HL-60 (cell line): ENCODE data around the gene TAF1C.
"Not testable (repeated sequence)": the region's sequence is repeated elsewhere in the genome, so short reads cannot be mapped to it uniquely, and the experiment has no call there.

Experiments used
- DNase-seq, 2 experiments: peaks; one replicate each; pipeline ENCODE4 v3.0.0-alpha.2; 2010 to 2020; ENCODE audit warnings: low read depth in 1 of 2, low spot score in 1 of 2
- H3K27ac ChIP-seq: fragments of 250-450 bp; sonication (Bioruptor Pico); replicated peaks from 2 replicates; pipeline ENCODE4 v1.5.1; 2020; ENCODE audit warnings: mild to moderate bottlenecking, moderate library complexity
- H3K27me3 ChIP-seq: fragments of 250-450 bp; sonication (Bioruptor Pico); 2 replicates; pipeline ENCODE4 v1.5.1; 2021; ENCODE audit warnings: mild to moderate bottlenecking, moderate library complexity; ENCODE audit not compliant: insufficient read depth, poor library complexity, severe bottlenecking
- H3K4me3 ChIP-seq: replicated peaks from 2 replicates; pipeline ENCODE4 v1.5.1; 2011; ENCODE audit warnings: mild to moderate bottlenecking, control low read depth, low read length; ENCODE audit not compliant: insufficient read depth
- CTCF ChIP-seq: IDR thresholded peaks from one replicate; pipeline ENCODE4 v1.5.1; 2011; ENCODE audit warnings: low read length, control low read depth, inconsistent platforms; ENCODE audit not compliant: insufficient read depth
- GABPA ChIP-seq: IDR thresholded peaks from 2 replicates; pipeline ENCODE4 v1.6.1; 2012; ENCODE audit warnings: low read depth
- POLR2AphosphoS5 ChIP-seq: IDR thresholded peaks from 2 replicates; pipeline ENCODE4 v1.6.1; 2012; ENCODE audit warnings: low read depth
- REST ChIP-seq: IDR thresholded peaks from 2 replicates; pipeline ENCODE4 v1.6.1; 2012; ENCODE audit warnings: low read depth; ENCODE audit not compliant: insufficient replicate concordance
- SPI1 ChIP-seq: IDR thresholded peaks from 2 replicates; pipeline ENCODE4 v1.6.1; 2012; ENCODE audit warnings: low read depth, mild to moderate bottlenecking, borderline replicate concordance

Gene TAF1C

GRCh38 chr16:84207251-84207650 is 20.4 kb upstream of the TAF1C start:
- DNase-seq: no peak
- Histone ChIP-seq H3K4me3 (no peak overlapping the region), H3K27ac (no peak overlapping the region), H3K27me3 (no peaks in the 10 kb centered on the region)
- no peak for TF ChIP-seq CTCF
- TF ChIP-seq REST: no peak
- TF ChIP-seq GABPA: no peak
- TF ChIP-seq SPI1: no peak
- no peak for TF ChIP-seq POLR2AphosphoS5

- Histone ChIP-seq H3K4me3 (no peak overlapping the region), H3K27ac (no peak overlapping the region), H3K27me3 (no peaks in the 10 kb centered on the region)
- TF ChIP-seq GABPA (no peak), REST (no peak), POLR2AphosphoS5 (no peak), SPI1 (no peak), CTCF (no peak)
- no peak for DNase-seq
Measured at GRCh38 chr16:84205976-84206691, 19.3 kb upstream of the TAF1C start.

- H3K27me3 ChIP-seq, DNase-seq, H3K27ac ChIP-seq, H3K4me3 ChIP-seq: not testable (repeated sequence)
Measured at GRCh38 chr16:84205123-84205522, 18.3 kb upstream of the TAF1C start.

- DNase-seq, H3K27me3 ChIP-seq, H3K27ac ChIP-seq, H3K4me3 ChIP-seq: not testable (repeated sequence)
Measured at GRCh38 chr16:84204551-84204950, 17.7 kb upstream of the TAF1C start.

GRCh38 chr16:84199861-84200260 is 13.0 kb upstream of the TAF1C start:
- TF ChIP-seq CTCF (no peak), GABPA (peak; percentile 43), REST (no peak), SPI1 (peak; percentile 47; the same call in 1 of the 2 replicates), POLR2AphosphoS5 (no peak)

More at GRCh38 chr16:84199861-84200260, 13.0 kb upstream of the TAF1C start:
- no peak overlapping the region for H3K4me3 ChIP-seq
- DNase-seq: peak; percentile 85 to 90
- H3K27ac ChIP-seq: no peak overlapping the region
- H3K27me3 ChIP-seq: no peaks in the 10 kb centered on the region
